Thyroid gland (tissue), 4 donors: ENCODE measurements around the gene TRH.

Experiments used
- CTCF ChIP-seq, 6 experiments: fragments of 200-600 bp in 3 of 6; fragments of 450-650 bp in 3 of 6; sonication (generic) in 3 of 6; IDR thresholded peaks; one replicate each; pipeline ENCODE4 v1.5.1; 2016 to 2019; ENCODE audit warnings: antibody characterized with exemption in 6 of 6, mild to moderate bottlenecking in 2 of 6, inconsistent platforms in 1 of 6, moderate library complexity in 1 of 6
- POLR2A ChIP-seq, 2 donors: fragments of 450-650 bp; IDR thresholded peaks; one replicate each; pipeline ENCODE4 v1.6.1; 2017; ENCODE audit warnings: antibody characterized with exemption in 2 of 2, mild to moderate bottlenecking in 2 of 2, moderate library complexity in 1 of 2

GRCh38 chr3:129975705-129976048 is 1.2 kb downstream of the TRH start:
- no peak for TF ChIP-seq CTCF (IDR thresholded peaks at IDR 0.05)
- TF ChIP-seq POLR2A (IDR thresholded peaks at IDR 0.05): no peak
